Right lobe of liver (tissue), 6 donors: Measurements from ENCODE around the gene CELF4. TPM values are rescaled to one million over a fixed set of nuclear protein-coding genes. Genes with fewer than 3 reads are reported as not detected.

ENCODE experiments used
- ATAC-seq, 4 donors: fragments of 200-7000 bp; cut with Tn5 transposase; one replicate each; pipeline ENCODE4 v1.9.1; 2020; ENCODE audit warnings: mild to moderate bottlenecking in 4 of 4, moderate library complexity in 4 of 4
- DNase-seq, 3 donors: peaks; one replicate each; pipeline ENCODE4 v3.0.0-alpha.2; 2020
- H3K27ac ChIP-seq, 3 donors: fragments of 200-600 bp; one replicate each; pipeline ENCODE4 v1.8.0; 2022
- H3K27me3 ChIP-seq, 2 donors: fragments of 200-600 bp; one replicate each; pipeline ENCODE4 v1.8.0; 2022
- H3K36me3 ChIP-seq, 4 donors: fragments of 200-600 bp; sonication (generic) in 1 of 4; one replicate each; pipeline versions ENCODE4 v1.5.1 to v1.8.0; 2017 to 2022; ENCODE audit warnings: control low read depth in 1 of 4
- H3K4me1 ChIP-seq, 4 donors: fragments of 200-600 bp; sonication (generic) in 1 of 4; one replicate each; pipeline versions ENCODE4 v1.5.1 to v1.8.0; 2017 to 2022; ENCODE audit warnings: control low read depth in 1 of 4
- H3K4me3 ChIP-seq, 3 donors: fragments of 200-600 bp; one replicate each; pipeline ENCODE4 v1.8.0; 2022
- H3K9me3 ChIP-seq, 4 donors: fragments of 200-600 bp; sonication (generic) in 1 of 4; one replicate each; pipeline versions ENCODE4 v1.5.1 to v1.8.0; 2017 to 2022; ENCODE audit warnings: control low read depth in 1 of 4
- POLR2A ChIP-seq: fragments of 450-650 bp; IDR thresholded peaks from one replicate; pipeline ENCODE4 v1.6.1; 2017; ENCODE audit warnings: antibody characterized with exemption, mild to moderate bottlenecking
- whole genome bisulfite sequencing: methylation state at CpG from one replicate; pipeline ENCODE4 v1.1.6; 2018; ENCODE audit warnings: low coverage, low lambda C conversion rate; ENCODE audit not compliant: insufficient coverage; ENCODE audit errors: missing lambda C conversion rate; 5-methylcytosine and 5-hydroxymethylcytosine counted together
- intact Hi-C, 2 donors: fragments of 100-400 bp; cut with DNase I; formaldehyde crosslinking; loops; one replicate each; pipeline versions ENCODE4 v1.11.2 to v1.14.1; 2022
- total RNA-seq, 6 experiments: library from RNA; depleted of rRNA in 2 of 6; stranded (reverse); fragments of >200 nt in 2 of 6; fragmentation: NEBNext Ultra II Directional in 3 of 6; extraction: Animal tissue kit (Norgen Biotek cat#: 25700) in 3 of 6; gene quantifications; one replicate each; pipeline versions ENCODE4 v1.1.0 to v1.2.4, GENCODE V29; 2016 to 2023
- TF ChIP-seq, protein P1 (sequence below), 4 donors: fragments of 200-600 bp in 3 of 4; fragments of 450-650 bp in 1 of 4; IDR thresholded peaks; one replicate each; pipeline versions ENCODE4 v1.5.1 to v1.8.0; 2016 to 2022; ENCODE audit warnings: antibody characterized with exemption in 4 of 4, mild to moderate bottlenecking in 2 of 4
- donor health status: DM: no; HTN: yes; CAD: no.
- donor health status: DM: no; HTN: no; CAD: no.
- donor health status: DM: no; HTN: no; CAD: no.
- donor health status: DM: no; HTN: yes; CAD: no.
- donor health status: DM: no; HTN: yes; CAD: no.

Gene CELF4
- total RNA-seq, 6 experiments from 2014 or later = 0.06 TPM; not detected in 5

DNA sequence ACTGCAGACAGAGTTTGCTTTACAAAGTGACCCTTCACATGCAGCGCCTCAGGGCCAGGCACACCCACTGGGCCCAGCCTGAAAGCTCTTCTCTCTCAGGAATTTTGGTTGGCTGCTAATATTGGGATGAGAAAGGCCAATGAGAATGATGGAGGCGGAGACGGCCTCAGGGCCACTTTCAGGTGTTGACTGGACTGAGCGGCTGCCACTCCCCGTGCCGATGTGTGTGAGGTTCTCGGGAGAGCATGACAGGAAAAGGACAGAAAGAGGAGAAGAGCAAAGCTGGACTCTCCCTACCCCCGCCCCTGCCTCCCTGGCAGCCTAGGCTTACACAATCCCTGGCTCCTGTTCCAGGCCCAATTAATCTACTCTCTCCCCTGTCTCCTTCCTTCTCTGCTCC is 155.7 kb downstream of the CELF4 start:
- no peak overlapping the region for H3K4me3 ChIP-seq
- H3K9me3 ChIP-seq = no peaks in the 10 kb centered on the region
- no peaks in the 10 kb centered on the region for H3K36me3 ChIP-seq
- no peak overlapping the region for H3K27ac ChIP-seq
- no peaks in the 10 kb centered on the region for H3K27me3 ChIP-seq
- TF ChIP-seq POLR2A = no peak
- TF ChIP-seq, protein P1, sequence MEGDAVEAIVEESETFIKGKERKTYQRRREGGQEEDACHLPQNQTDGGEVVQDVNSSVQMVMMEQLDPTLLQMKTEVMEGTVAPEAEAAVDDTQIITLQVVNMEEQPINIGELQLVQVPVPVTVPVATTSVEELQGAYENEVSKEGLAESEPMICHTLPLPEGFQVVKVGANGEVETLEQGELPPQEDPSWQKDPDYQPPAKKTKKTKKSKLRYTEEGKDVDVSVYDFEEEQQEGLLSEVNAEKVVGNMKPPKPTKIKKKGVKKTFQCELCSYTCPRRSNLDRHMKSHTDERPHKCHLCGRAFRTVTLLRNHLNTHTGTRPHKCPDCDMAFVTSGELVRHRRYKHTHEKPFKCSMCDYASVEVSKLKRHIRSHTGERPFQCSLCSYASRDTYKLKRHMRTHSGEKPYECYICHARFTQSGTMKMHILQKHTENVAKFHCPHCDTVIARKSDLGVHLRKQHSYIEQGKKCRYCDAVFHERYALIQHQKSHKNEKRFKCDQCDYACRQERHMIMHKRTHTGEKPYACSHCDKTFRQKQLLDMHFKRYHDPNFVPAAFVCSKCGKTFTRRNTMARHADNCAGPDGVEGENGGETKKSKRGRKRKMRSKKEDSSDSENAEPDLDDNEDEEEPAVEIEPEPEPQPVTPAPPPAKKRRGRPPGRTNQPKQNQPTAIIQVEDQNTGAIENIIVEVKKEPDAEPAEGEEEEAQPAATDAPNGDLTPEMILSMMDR (IDR thresholded peaks at IDR 0.05) = no peak
- DNase-seq (no peak), ATAC-seq (no peak)
- WGBS = 58% methylated on average over 7 of the region's 8 CpGs
- intact Hi-C loops = no loop called here
- no peaks in the 10 kb centered on the region for H3K4me1 ChIP-seq

- intact Hi-C loops = no loop called here
- TF ChIP-seq, protein P1 (IDR thresholded peaks at IDR 0.05) = no peak
- no peak for TF ChIP-seq POLR2A
- H3K4me3 ChIP-seq = no peak overlapping the region
- H3K36me3 ChIP-seq = no peaks in the 10 kb centered on the region
- no peaks in the 10 kb centered on the region for H3K9me3 ChIP-seq
- WGBS = 77% methylated on average over 7 of the region's 12 CpGs
- no peaks in the 10 kb centered on the region for H3K4me1 ChIP-seq
- DNase-seq = no peak
- no peak for ATAC-seq
- no peak overlapping the region for H3K27ac ChIP-seq
- no peaks in the 10 kb centered on the region for H3K27me3 ChIP-seq
Observed at GRCh38 chr18:37408676-37409265, 156.8 kb downstream of the CELF4 start.

DNA sequence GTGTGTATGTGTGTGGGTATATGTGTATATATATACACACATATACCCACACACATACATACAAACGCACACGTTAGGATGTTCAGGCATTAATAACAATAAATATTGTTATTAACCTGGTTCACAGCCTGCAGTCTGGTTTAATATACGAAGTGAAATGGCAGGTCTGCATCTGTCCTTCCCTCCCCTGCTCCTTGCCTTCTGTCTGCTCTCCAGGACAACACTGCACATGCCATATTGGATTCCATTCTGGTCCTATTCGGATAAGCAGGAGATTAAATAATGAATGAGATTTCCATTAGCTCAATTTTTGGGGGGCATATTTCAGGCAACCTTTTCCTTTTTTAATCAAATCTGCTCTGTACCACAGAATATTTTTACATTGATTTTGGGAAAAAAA is 158.0 kb downstream of the CELF4 start:
- no peaks in the 10 kb centered on the region for H3K9me3 ChIP-seq
- H3K4me3 ChIP-seq = no peak overlapping the region
- H3K36me3 ChIP-seq = no peaks in the 10 kb centered on the region
- H3K27ac ChIP-seq = no peak overlapping the region
- TF ChIP-seq, protein P1 (IDR thresholded peaks at IDR 0.05) = no peak
- no peak for TF ChIP-seq POLR2A
- intact Hi-C loops = no loop called here
- DNase-seq (no peak), ATAC-seq (no peak)
- no peaks in the 10 kb centered on the region for H3K27me3 ChIP-seq
- no peaks in the 10 kb centered on the region for H3K4me1 ChIP-seq
- WGBS = 42% methylated on average over 4 of the region's 4 CpGs

DNA sequence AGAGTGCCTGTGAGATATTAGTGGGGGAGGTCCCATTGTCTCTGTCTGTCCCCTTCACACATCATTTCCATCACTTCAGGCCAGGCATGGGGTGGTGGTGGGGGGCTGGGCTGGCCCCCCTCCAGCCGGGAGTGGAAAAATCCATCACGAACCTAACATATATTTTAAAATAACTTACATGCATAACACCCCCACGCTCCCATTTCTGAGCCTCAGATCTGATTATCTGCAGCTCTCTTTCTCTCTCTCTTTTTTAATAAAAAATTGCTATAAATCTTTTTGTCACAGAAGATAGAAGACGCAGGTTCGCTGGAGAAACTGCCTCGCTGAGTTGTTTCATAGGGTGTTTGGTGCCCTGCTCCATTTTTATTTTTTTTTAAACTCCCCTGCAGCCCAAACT is 159.8 kb downstream of the CELF4 start:
- Histone ChIP-seq H3K4me3 (no peak overlapping the region), H3K27ac (no peak overlapping the region), H3K9me3 (no peaks in the 10 kb centered on the region), H3K27me3 (no peaks in the 10 kb centered on the region), H3K4me1 (no peaks in the 10 kb centered on the region), H3K36me3 (no peaks in the 10 kb centered on the region)
- WGBS = 52% methylated on average over 6 of the region's 6 CpGs
- intact Hi-C loops = no loop called here
- no peak for DNase-seq
- TF ChIP-seq POLR2A = no peak
- TF ChIP-seq, protein P1 (IDR thresholded peaks at IDR 0.05) = no peak
- no peak for ATAC-seq

GRCh38 chr18:37405229-37405628 is 160.4 kb downstream of the CELF4 start:
- Histone ChIP-seq H3K4me3 (no peak overlapping the region), H3K4me1 (no peaks in the 10 kb centered on the region), H3K27me3 (no peaks in the 10 kb centered on the region), H3K36me3 (no peaks in the 10 kb centered on the region), H3K27ac (no peak overlapping the region), H3K9me3 (no peaks in the 10 kb centered on the region)
- WGBS = 48% methylated on average over 4 of the region's 4 CpGs
- ATAC-seq (no peak), DNase-seq (no peak)
- TF ChIP-seq POLR2A = no peak
- TF ChIP-seq, protein P1 (IDR thresholded peaks at IDR 0.05) = no peak
- intact Hi-C loops = no loop called here
